Osteoblast (primary cell): Measurements from ENCODE around the gene TOR3A. TPM values are rescaled to one million over a fixed set of nuclear protein-coding genes. Genes with fewer than 3 reads are reported as not detected.

Experiments
- DNase-seq: peaks from one replicate; pipeline ENCODE4 v3.0.0; 2011; ENCODE audit warnings: low spot score, mixed read lengths; ENCODE audit not compliant: insufficient read length; ENCODE audit errors: missing footprints
- H2AFZ ChIP-seq: 2 replicates; pipeline ENCODE4 v1.6.0; 2011; ENCODE audit warnings: mild to moderate bottlenecking, low read length
- H3K27ac ChIP-seq: 2 replicates; pipeline ENCODE4 v1.5.1; 2011; ENCODE audit warnings: mild to moderate bottlenecking, low read depth, low read length, moderate library complexity
- H3K27me3 ChIP-seq: 2 replicates; pipeline ENCODE4 v1.6.0; 2012; ENCODE audit warnings: mild to moderate bottlenecking, control low read depth, inconsistent platforms, low read length, moderate library complexity; ENCODE audit not compliant: insufficient read depth
- H3K36me3 ChIP-seq: 2 replicates; pipeline ENCODE4 v1.5.1; 2011; ENCODE audit warnings: mild to moderate bottlenecking, low read length, control low read depth, moderate library complexity; ENCODE audit not compliant: insufficient read depth
- H3K4me1 ChIP-seq: 2 replicates; pipeline ENCODE4 v1.5.1; 2011; ENCODE audit warnings: mild to moderate bottlenecking, low read length, control low read depth, moderate library complexity; ENCODE audit not compliant: insufficient read depth
- H3K4me2 ChIP-seq: 2 replicates; pipeline ENCODE4 v1.6.0; 2011; ENCODE audit warnings: mild to moderate bottlenecking, low read length; ENCODE audit not compliant: insufficient read depth
- H3K4me3 ChIP-seq: fragments of 200-600 bp; sonication (generic); 3 replicates; pipeline ENCODE4 v1.5.1; 2012; ENCODE audit warnings: mild to moderate bottlenecking, low read length, inconsistent platforms; ENCODE audit not compliant: insufficient read depth
- H3K79me2 ChIP-seq: 2 replicates; pipeline ENCODE4 v1.6.0; 2012; ENCODE audit warnings: mild to moderate bottlenecking, low read length, control low read depth, inconsistent platforms; ENCODE audit not compliant: insufficient read depth
- H3K9me3 ChIP-seq: 2 replicates; pipeline ENCODE4 v1.5.1; 2011; ENCODE audit warnings: low read depth, low read length, control low read depth
- H4K20me1 ChIP-seq: 2 replicates; pipeline ENCODE4 v1.6.0; 2012; ENCODE audit warnings: mild to moderate bottlenecking, low read length, control low read depth; ENCODE audit not compliant: insufficient read depth
- CTCF ChIP-seq: IDR thresholded peaks from 2 replicates; pipeline ENCODE4 v1.5.1; 2011; ENCODE audit warnings: mild to moderate bottlenecking, low read depth, low read length, moderate library complexity; ENCODE audit errors: extremely low read depth
- total RNA-seq: library from RNA; depleted of rRNA; stranded (reverse); fragments of >200 nt; gene quantifications from 2 replicates; pipeline ENCODE4 v1.2.3, GENCODE V29; 2012

The TOR3A gene
- total RNA-seq, 1 donor = 44.2 TPM

GRCh38 chr1:179080866-179081686 lies 794 bp upstream of the TOR3A start:
- Histone ChIP-seq H2AFZ (peak overlapping the region; percentile 90), H3K4me3 (peak overlapping the region; percentile 87), H3K27me3 (no peaks in the 10 kb centered on the region), H3K27ac (peak overlapping the region; percentile 70), H3K4me2 (peak overlapping the region; percentile 98), H3K36me3 (peaks cover 5% of the 10 kb centered on the region), H4K20me1 (peaks cover 3% of the 10 kb centered on the region), H3K9me3 (no peaks in the 10 kb centered on the region), H3K4me1 (peaks cover 24% of the 10 kb centered on the region), H3K79me2 (peaks cover 30% of the 10 kb centered on the region)
- DNase-seq = no peak
- TF ChIP-seq CTCF = no peak

- H3K4me3 ChIP-seq = peak overlapping the region; percentile 87
- no peaks in the 10 kb centered on the region for H3K27me3 ChIP-seq
- H2AFZ ChIP-seq = peak overlapping the region; percentile 90
- H3K36me3 ChIP-seq = peaks cover 11% of the 10 kb centered on the region
- H3K27ac ChIP-seq = peak overlapping the region; percentile 70
- no peak for TF ChIP-seq CTCF
- H3K79me2 ChIP-seq = peaks cover 31% of the 10 kb centered on the region
- peak; percentile 95 for DNase-seq
- peaks cover 3% of the 10 kb centered on the region for H4K20me1 ChIP-seq
- peaks cover 21% of the 10 kb centered on the region for H3K4me1 ChIP-seq
- H3K9me3 ChIP-seq = no peaks in the 10 kb centered on the region
- H3K4me2 ChIP-seq = peak overlapping the region; percentile 98
These were observed 596 bp downstream of the TOR3A start for GRCh38 chr1:179082333-179082998.

- TF ChIP-seq CTCF = no peak
- H3K9me3 ChIP-seq = no peaks in the 10 kb centered on the region
- H3K79me2 ChIP-seq = peaks cover 33% of the 10 kb centered on the region
- H3K4me3 ChIP-seq = peak overlapping the region; percentile 87
- H2AFZ ChIP-seq = peak overlapping the region; percentile 70
- peak overlapping the region; percentile 98 for H3K4me2 ChIP-seq
- H3K4me1 ChIP-seq = peaks cover 16% of the 10 kb centered on the region
- no peaks in the 10 kb centered on the region for H3K27me3 ChIP-seq
- peaks cover 3% of the 10 kb centered on the region for H4K20me1 ChIP-seq
- H3K27ac ChIP-seq = peak overlapping the region; percentile 70
- peaks cover 11% of the 10 kb centered on the region for H3K36me3 ChIP-seq
- DNase-seq = peak; percentile 87
These were observed 1.1 kb downstream of the TOR3A start for GRCh38 chr1:179082999-179083335.

GRCh38 chr1:179083533-179083932 lies 1.7 kb downstream of the TOR3A start:
- Histone ChIP-seq H3K4me1 (peaks cover 13% of the 10 kb centered on the region), H3K79me2 (peaks cover 33% of the 10 kb centered on the region), H3K27ac (no peak overlapping the region), H3K9me3 (no peaks in the 10 kb centered on the region), H3K36me3 (peaks cover 13% of the 10 kb centered on the region), H2AFZ (no peak overlapping the region), H4K20me1 (peaks cover 3% of the 10 kb centered on the region), H3K4me2 (peak overlapping the region; percentile 23), H3K4me3 (no peak overlapping the region), H3K27me3 (no peaks in the 10 kb centered on the region)
- DNase-seq = no peak
- TF ChIP-seq CTCF = no peak
